Effector memory CD4-positive, alpha-beta T cell (primary cell): Measurements from ENCODE around the gene TUT4.

Experiments used
- DNase-seq, 3 donors: peaks; one replicate each; pipeline ENCODE4 v3.0.0-alpha.2; 2020
- H3K27ac ChIP-seq: 2 replicates; pipeline ENCODE4 v1.7.0; 2013; ENCODE audit warnings: mild to moderate bottlenecking, low read length, moderate library complexity; ENCODE audit not compliant: insufficient read depth, poor library complexity, severe bottlenecking
- H3K27me3 ChIP-seq: replicated peaks from 2 replicates; pipeline ENCODE4 v1.7.0; 2013; ENCODE audit warnings: mild to moderate bottlenecking, low read length; ENCODE audit not compliant: insufficient read depth, control insufficient read depth, poor library complexity, severe bottlenecking
- H3K36me3 ChIP-seq: 2 replicates; pipeline ENCODE4 v1.7.0; 2013; ENCODE audit warnings: mild to moderate bottlenecking, low read length, moderate library complexity; ENCODE audit not compliant: control insufficient read depth, insufficient read depth
- H3K4me1 ChIP-seq: 2 replicates; pipeline ENCODE4 v1.7.0; 2013; ENCODE audit warnings: low read length, mild to moderate bottlenecking; ENCODE audit not compliant: control insufficient read depth, insufficient read depth, poor library complexity, severe bottlenecking
- H3K4me3 ChIP-seq: 2 replicates; pipeline ENCODE4 v1.7.0; 2013; ENCODE audit warnings: low read length, low read depth, mild to moderate bottlenecking; ENCODE audit not compliant: insufficient read depth, poor library complexity, severe bottlenecking
- H3K9me3 ChIP-seq: 2 replicates; pipeline ENCODE4 v1.7.0; 2013; ENCODE audit warnings: mild to moderate bottlenecking, low read length, moderate library complexity; ENCODE audit not compliant: control insufficient read depth

Gene TUT4

GRCh38 chr1:52423771-52424170, 129.1 kb downstream of the TUT4 start:
- no peaks in the 10 kb centered on the region for H3K36me3 ChIP-seq

GRCh38 chr1:52423055-52423454, 129.8 kb downstream of the TUT4 start:
- H3K4me1 ChIP-seq, result peaks cover 28% of the 10 kb centered on the region
- H3K4me3 ChIP-seq, result no peak overlapping the region
- no peaks in the 10 kb centered on the region for H3K27me3 ChIP-seq
- peak overlapping the region; percentile 69 for H3K27ac ChIP-seq
- H3K9me3 ChIP-seq, result no peaks in the 10 kb centered on the region
- DNase-seq, result no peak
- peaks cover 3% of the 10 kb centered on the region for H3K36me3 ChIP-seq

More at GRCh38 chr1:52423771-52424170, 129.1 kb downstream of the TUT4 start:
- H3K27ac ChIP-seq, result peak overlapping the region; percentile 69
- no peaks in the 10 kb centered on the region for H3K27me3 ChIP-seq
- DNase-seq, result peak; percentile 54 to 65 (median 63)
- H3K4me3 ChIP-seq, result no peak overlapping the region
- peaks cover 24% of the 10 kb centered on the region for H3K4me1 ChIP-seq
- no peaks in the 10 kb centered on the region for H3K9me3 ChIP-seq

- no peak for DNase-seq
- no peak overlapping the region for H3K4me3 ChIP-seq
- H3K36me3 ChIP-seq, result peaks cover 20% of the 10 kb centered on the region
- H3K27me3 ChIP-seq, result no peaks in the 10 kb centered on the region
- no peaks in the 10 kb centered on the region for H3K9me3 ChIP-seq
- peaks cover 25% of the 10 kb centered on the region for H3K4me1 ChIP-seq
- no peak overlapping the region for H3K27ac ChIP-seq
Observed at GRCh38 chr1:52420713-52421112, 132.2 kb downstream of the TUT4 start.

GRCh38 chr1:52416811-52417210, 136.1 kb downstream of the TUT4 start:
- no peak overlapping the region for H3K4me3 ChIP-seq
- no peak for DNase-seq
- H3K36me3 ChIP-seq, result peaks cover 56% of the 10 kb centered on the region

GRCh38 chr1:52414942-52415341, 137.9 kb downstream of the TUT4 start:
- H3K4me3 ChIP-seq, result no peak overlapping the region
- H3K9me3 ChIP-seq, result no peaks in the 10 kb centered on the region
- H3K4me1 ChIP-seq, result peaks cover 6% of the 10 kb centered on the region
- no peaks in the 10 kb centered on the region for H3K27me3 ChIP-seq
- H3K36me3 ChIP-seq, result peaks cover 71% of the 10 kb centered on the region
- H3K27ac ChIP-seq, result no peak overlapping the region
- DNase-seq, result no peak

More at GRCh38 chr1:52416811-52417210, 136.1 kb downstream of the TUT4 start:
- peaks cover 6% of the 10 kb centered on the region for H3K4me1 ChIP-seq
- no peaks in the 10 kb centered on the region for H3K27me3 ChIP-seq
- no peaks in the 10 kb centered on the region for H3K9me3 ChIP-seq
- H3K27ac ChIP-seq, result no peak overlapping the region

- Histone ChIP-seq H3K4me3 (no peak overlapping the region), H3K4me1 (peaks cover 1% of the 10 kb centered on the region), H3K27ac (no peak overlapping the region), H3K36me3 (peaks cover 82% of the 10 kb centered on the region), H3K9me3 (no peaks in the 10 kb centered on the region), H3K27me3 (no peaks in the 10 kb centered on the region)
- DNase-seq, result no peak
Observed at GRCh38 chr1:52413410-52413989, 139.4 kb downstream of the TUT4 start.

GRCh38 chr1:52404975-52405338, 147.9 kb downstream of the TUT4 start:
- no peak for DNase-seq
- H3K9me3 ChIP-seq, result no peaks in the 10 kb centered on the region
- peaks cover 31% of the 10 kb centered on the region for H3K36me3 ChIP-seq

GRCh38 chr1:52404116-52404974, 148.5 kb downstream of the TUT4 start, which contains the start of the genes ORC1 and PRPF38A:
ORC1 (minus strand) TSS chr1:52404423; CDS start chr1:52402223, 2,200 bp downstream.
PRPF38A (plus strand) TSS chr1:52404602; CDS start chr1:52404750, 148 bp downstream.
- peaks cover 14% of the 10 kb centered on the region for H3K4me1 ChIP-seq
- H3K27ac ChIP-seq, result peak within 1 kb of the TSS; percentile 98
- no peaks in the 10 kb centered on the region for H3K9me3 ChIP-seq
- H3K4me3 ChIP-seq, result peak within 1 kb of the TSS; percentile 92
- H3K27me3 ChIP-seq, result no peaks in the 10 kb centered on the region
- peak; percentile 94 to 96 (median 94) for DNase-seq
- H3K36me3 ChIP-seq, result peaks cover 26% of the 10 kb centered on the region

More at GRCh38 chr1:52404975-52405338, 147.9 kb downstream of the TUT4 start:
- Histone ChIP-seq H3K4me3 (peak overlapping the region; percentile 92), H3K4me1 (peaks cover 14% of the 10 kb centered on the region), H3K27ac (peak overlapping the region; percentile 98), H3K27me3 (no peaks in the 10 kb centered on the region)

GRCh38 chr1:52403566-52404115, 149.3 kb downstream of the TUT4 start:
- Histone ChIP-seq H3K36me3 (peaks cover 19% of the 10 kb centered on the region), H3K4me1 (peaks cover 14% of the 10 kb centered on the region), H3K4me3 (peak overlapping the region; percentile 92), H3K9me3 (no peaks in the 10 kb centered on the region), H3K27ac (peak overlapping the region; percentile 98), H3K27me3 (no peaks in the 10 kb centered on the region)
- DNase-seq, result peak; percentile 21 to 44 (median 43)

GRCh38 chr1:52402860-52403240, 150.0 kb downstream of the TUT4 start:
- no peaks in the 10 kb centered on the region for H3K27me3 ChIP-seq
- H3K9me3 ChIP-seq, result no peaks in the 10 kb centered on the region
- peaks cover 14% of the 10 kb centered on the region for H3K36me3 ChIP-seq
- no peak overlapping the region for H3K4me3 ChIP-seq
- no peak overlapping the region for H3K27ac ChIP-seq
- H3K4me1 ChIP-seq, result peaks cover 14% of the 10 kb centered on the region
- DNase-seq, result no peak
